ENCODE results near the gene ESD.

ESD gene

DNA sequence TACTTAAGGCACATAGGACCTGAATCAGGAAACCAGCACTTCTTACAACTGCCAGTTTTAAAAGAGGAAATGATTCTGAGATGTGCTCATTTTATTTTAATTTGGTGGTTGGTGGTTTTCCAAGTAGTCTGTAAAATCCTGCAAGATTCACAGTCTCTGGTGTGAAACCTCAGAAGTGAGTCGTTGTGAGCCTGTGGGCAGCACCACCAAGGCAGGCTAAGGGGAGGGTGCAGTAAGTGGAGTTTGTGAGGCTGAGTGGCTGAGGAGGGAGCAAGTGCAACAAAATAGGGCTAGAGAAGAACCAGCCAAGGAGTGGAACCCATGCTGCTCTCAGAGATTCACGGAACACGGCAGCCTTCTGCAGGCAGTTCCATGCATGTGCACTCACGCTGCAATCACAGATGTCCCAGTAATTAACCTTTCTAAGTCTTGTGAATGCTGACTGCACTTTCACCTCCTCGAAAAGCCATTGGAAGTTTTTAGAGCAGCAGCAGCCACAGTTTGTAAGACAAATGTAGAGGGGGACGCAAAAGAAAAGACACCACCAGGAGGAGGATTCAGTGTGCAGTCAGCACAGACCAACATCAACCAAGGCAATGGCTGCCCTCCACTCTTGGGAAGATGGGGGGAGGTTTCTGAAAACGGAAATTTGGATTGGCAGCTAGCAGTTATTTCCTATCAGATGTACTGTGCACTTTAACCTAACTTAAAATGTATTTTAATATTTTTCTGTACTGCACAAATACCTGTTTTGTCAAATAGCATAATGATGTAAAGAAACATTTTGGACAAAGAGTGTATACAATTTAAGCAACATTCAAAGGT is 44.9 kb downstream of the ESD start:
- TF ChIP-seq, protein P1, sequence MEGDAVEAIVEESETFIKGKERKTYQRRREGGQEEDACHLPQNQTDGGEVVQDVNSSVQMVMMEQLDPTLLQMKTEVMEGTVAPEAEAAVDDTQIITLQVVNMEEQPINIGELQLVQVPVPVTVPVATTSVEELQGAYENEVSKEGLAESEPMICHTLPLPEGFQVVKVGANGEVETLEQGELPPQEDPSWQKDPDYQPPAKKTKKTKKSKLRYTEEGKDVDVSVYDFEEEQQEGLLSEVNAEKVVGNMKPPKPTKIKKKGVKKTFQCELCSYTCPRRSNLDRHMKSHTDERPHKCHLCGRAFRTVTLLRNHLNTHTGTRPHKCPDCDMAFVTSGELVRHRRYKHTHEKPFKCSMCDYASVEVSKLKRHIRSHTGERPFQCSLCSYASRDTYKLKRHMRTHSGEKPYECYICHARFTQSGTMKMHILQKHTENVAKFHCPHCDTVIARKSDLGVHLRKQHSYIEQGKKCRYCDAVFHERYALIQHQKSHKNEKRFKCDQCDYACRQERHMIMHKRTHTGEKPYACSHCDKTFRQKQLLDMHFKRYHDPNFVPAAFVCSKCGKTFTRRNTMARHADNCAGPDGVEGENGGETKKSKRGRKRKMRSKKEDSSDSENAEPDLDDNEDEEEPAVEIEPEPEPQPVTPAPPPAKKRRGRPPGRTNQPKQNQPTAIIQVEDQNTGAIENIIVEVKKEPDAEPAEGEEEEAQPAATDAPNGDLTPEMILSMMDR (IDR thresholded peaks at IDR 0.05), result no peak

DNA sequence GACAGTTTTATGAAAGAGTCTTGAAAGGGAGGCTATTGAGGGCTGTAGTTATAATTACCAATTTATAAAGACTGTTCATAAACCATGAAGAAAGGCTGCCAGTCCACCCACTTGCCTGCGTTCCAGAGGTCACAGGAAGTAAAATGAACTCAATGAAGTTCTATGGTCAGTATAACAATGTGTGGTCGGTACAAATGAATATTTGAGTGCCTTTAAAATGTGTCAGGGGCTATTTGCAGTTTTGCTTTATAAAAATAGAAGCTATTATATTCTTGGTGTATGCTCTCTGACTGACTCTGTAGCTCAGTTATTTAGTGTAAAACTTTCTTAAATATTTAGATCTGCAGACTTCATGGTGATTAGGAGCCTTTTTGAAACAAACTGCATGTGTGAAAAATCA is 47.0 kb downstream of the ESD start:
- TF ChIP-seq, protein P1 (IDR thresholded peaks at IDR 0.05), result no peak

DNA sequence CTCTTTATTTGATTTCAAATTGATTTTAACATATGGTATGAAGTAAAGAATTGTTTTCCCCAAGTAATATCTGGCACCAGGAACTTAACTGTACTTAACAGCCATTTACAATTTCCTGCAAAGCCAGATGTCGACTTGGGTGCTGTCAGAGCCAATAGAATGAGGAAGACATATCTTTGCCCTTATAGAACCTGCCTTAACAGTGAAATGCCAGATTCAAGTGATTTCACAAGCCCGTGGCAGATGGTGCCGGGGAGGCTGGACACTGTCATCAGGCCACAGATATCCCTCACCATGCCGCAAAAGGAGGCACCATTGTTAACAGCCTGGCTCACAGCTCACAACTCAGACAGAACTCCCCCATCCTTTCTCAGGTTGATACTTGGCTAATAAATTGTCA is 48.7 kb downstream of the ESD start:
- TF ChIP-seq, protein P1 (IDR thresholded peaks at IDR 0.05), result no peak

DNA sequence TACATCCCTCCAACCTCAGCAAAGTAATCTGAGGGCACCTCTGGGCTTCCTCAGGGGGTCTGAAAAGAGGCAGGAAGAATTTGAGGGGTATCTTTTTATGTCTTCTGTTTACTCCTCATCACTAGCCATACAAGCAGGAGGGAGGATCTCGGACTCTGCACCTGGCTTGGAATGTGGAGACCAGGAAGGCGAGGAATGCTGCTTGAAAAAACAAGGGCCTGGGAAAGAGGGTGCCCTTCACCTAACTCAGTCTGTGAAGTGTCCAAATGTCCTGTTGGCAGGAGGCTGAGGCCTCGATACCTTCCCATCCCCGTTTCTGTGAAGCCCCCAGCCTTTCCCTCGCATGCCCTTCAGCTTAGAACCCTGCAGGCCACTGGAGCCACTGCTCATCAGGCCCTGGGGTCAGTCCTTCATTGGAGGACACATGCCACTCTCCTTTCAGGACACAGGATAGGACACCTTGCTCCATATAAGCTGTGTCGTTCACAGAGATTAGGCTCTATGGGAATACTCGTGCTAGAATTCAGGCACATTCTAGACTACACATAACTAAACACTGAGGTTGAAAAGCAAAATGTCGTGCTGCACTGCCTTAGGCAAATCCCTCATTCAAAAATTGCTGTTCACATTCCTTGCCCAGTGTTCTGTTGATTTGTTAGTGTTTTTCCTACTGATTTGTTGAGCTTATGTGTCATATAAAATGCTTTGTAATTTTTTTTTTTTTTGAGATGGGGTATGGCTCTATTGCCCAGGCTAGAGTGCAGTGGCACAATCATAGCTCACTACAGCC is 49.7 kb downstream of the ESD start:
- TF ChIP-seq, protein P1 (IDR thresholded peaks at IDR 0.05), result no peak

DNA sequence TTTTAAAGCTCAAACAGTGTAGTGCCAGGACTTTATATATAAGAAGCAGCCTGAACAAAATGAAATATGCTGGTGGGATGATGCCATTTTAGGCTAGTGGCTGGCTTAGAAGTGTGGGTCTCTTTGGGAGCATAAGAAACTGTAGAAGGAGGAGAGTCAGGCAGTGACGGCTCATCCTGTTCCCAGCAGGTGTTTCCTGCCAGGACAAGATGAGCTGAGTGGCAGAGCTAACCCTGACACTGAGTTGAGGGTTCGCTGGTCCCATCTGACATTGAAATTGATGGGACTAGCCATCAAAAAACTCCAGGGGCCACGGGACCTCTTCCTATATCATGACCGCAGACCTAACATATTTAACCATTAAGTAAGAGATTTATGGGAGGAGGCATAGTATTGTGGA is 51.3 kb downstream of the ESD start:
- TF ChIP-seq, protein P1 (IDR thresholded peaks at IDR 0.05), result no peak

DNA sequence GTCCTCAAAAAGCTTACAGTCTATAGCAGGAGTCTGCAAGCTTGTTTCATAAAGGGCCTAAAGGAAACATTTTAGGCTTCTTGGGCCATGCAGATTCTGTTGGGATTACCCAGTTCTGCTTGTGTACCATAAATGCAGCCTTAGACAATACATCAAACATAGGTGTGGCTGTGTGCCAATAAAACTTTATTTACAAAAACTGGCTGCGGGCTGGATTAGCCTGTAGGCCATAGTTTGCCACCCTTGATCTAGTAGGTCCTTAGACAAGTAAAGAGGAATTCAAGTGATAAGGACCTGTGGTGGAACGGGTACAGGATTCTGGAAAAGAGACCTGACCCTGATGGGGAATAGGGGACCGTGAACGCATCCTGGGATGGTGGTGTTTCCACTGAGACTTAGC is 51.9 kb downstream of the ESD start:
- TF ChIP-seq, protein P1 (IDR thresholded peaks at IDR 0.05), result no peak

DNA sequence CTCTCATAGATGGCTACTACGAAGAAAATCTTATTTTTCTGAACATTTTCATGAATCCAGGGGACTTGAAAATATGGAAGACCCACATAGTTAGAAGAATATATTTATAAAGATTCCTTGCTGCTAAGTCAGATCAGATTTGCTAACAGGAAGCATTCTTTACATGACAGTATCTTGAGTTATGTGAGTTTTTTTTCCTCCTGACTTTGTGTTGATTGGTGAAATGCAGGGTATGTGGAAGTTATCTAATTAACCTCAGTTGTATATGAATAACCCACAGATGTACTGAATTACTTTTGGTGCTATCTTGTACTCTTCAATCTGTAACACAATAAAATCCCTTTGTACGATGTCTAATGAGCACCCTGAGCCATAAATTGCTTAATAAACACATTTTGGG is 53.8 kb downstream of the ESD start:
- TF ChIP-seq, protein P1 (IDR thresholded peaks at IDR 0.05), result no peak
